GM21737 (cell line): ENCODE measurements around the gene ANTXR2.
"Not testable (repeated sequence)": the region's sequence is repeated elsewhere in the genome, so short reads cannot be mapped to it uniquely, and the experiment has no call there.

Source experiments
- ATAC-seq: cut with Tn5 transposase; IDR thresholded peaks from one replicate; pipeline ENCODE4 v1.9.1; 2021; ENCODE audit warnings: mild to moderate bottlenecking, moderate library complexity; ENCODE audit not compliant: unreplicated experiment

ANTXR2 gene

DNA sequence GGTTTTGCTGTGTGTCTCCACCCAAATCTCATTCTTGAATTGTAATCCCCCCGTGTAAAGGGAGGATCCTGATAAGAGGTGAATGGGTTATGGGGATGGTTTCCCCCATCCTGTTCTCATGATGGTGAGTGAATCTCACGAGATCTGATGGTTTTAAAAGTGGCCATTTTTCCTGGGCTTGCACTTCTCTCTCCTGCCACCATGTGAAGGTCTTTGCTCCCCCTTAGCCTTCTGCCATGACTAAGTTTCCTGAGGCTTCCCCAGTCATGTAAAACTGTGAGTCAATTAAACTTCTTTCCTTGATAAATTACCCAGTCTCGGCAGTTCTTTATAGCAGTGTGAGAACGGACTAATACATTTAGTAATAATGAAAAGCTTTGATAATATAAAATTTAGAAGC, 46.9 kb downstream of the ANTXR2 start:
- no peak for ATAC-seq

DNA sequence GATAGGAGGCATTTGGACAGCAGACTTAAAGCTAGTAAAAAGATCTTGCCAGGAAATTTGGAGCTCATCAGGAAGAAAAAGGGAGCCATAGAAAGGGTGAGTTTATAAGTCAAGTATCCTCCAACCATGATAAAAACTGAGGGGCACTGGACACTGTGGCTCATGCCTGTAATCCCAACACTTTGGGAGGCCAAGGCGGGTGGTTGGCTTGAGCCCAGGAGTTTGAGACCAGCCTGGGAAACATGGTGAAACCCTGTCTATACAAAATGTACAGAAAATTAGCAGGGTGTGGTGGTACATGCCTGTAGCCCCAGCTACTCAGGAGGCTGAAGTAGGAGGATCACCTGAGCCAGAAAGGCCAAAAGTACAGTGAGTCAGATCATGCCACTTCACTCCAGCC, 48.7 kb downstream of the ANTXR2 start:
- no peak for ATAC-seq

DNA sequence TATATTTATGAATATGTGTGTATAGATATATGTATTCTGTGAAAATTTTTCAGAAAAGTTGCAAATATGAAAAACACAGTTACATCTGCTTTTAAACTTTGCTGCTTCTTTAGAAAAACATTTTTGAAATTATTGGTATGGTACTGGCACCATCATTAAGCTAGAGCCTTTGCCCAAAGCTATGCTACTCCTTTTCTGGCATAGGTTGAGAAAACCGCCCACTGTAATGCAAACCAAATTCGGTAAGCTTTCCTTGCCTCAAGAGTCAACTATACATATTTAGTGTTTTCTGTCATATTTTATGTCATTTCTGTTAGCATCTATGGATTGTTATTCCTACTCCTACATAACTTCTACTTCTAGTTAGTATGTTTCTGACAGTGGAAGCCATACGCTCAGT, 50.7 kb downstream of the ANTXR2 start:
- ATAC-seq, result no peak

DNA sequence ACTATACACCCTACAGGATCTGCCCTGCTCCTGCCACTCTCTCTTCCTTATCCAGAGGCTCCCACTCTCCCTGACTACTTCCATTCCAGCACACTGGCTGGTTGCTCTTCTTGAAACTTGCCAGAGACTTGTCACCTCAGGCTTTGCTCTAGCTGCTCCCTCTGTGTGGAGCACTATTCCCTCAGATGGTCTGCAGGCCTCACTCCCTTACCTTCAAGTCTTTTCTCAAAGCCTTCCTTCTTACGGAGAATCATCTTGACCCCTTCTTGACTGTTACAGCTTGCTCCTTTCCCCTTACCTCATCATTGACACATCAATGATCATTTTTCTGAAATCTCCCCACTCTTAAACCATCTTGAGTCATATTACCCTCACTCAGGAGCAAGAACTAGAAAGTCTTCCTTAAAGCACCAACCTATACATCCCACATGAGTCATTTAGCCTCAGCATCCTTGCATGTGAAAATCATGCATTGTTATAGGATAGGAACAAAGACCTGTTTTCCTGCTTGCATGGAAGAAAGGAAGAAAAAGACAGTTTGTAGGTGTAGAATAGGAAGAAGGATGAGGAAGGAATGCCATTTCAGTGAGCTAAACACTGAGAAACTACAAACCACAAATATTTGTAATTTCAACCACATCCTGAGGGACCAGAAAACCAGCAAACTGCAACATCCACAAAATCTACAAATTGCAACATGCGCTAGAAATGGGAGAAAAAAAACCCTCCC, 55.7 kb downstream of the ANTXR2 start:
- ATAC-seq, result peak; percentile 68

DNA sequence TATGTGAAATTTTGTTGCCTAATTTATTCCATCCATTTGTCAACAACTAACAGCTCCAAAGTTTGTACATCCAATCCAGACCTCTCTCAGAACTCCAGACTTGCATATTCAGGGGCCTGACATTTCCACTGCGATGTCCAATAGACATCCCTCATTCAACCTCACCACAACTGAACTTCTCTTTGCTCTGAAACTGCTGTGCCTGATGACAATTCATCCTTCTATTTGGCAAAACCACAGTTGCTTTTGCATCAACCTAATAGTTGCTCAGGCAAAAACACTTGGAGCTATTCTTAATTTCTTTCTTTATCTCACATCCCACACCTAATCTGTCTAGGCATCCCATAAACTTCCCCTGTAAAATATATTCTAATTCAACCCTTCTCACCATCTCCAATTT, 56.5 kb downstream of the ANTXR2 start:
- ATAC-seq, result no peak

DNA sequence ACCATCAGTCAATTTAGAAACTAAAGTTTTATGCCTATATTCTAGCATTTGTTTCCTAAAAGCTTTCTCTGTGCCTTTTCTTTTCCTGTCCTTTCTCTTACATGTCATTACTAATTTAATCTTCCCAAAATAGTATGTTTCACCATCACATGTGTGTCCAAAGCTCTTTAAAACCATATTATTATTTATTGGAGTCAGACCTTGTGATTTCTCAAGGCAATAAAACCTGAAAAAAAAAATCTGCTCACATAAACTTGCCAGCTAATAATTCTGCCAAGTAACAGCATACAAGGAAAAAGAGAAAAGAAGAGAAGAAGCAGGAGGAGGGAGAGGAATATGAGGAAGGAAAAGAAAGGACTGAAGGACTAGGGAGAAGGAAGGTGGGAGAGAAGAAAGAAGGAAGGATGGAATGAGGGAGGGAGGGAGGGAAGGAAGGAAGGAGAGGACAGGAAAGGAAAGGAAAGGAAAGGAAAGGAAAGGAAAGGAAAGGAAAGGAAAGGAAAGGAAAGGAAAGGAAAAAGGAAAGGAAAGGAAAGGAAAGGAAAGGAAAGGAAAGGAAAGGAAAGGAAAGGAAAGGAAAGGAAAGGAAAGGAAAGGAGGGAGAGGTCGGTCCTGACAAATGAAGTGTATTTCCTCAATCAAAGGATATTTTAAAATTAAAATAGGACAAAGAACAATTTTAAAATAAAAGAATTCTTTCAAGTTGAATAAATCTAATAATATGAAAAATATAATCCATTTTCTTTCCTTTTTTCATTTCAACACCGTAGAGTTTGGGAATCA, 57.4 kb downstream of the ANTXR2 start:
- no peak for ATAC-seq

DNA sequence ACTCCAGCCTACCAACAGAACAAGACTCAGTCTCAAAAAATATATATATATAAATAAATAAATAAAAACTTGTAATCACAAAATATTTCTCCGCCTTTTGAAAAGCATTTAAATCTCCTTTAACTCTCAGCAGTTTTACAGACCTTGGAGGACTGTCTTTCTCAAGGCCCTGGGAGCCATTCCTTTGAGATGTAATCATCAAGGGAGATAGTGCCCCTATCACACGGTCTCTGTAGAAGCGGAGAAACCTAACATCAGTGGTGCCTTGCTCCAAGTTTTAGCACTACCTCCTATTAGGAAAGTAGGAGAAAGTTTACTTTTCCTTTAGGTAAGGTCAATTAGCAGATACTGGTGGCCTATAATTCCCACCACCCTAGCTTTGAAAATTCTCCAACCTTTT, 58.5 kb downstream of the ANTXR2 start:
- ATAC-seq, result no peak

DNA sequence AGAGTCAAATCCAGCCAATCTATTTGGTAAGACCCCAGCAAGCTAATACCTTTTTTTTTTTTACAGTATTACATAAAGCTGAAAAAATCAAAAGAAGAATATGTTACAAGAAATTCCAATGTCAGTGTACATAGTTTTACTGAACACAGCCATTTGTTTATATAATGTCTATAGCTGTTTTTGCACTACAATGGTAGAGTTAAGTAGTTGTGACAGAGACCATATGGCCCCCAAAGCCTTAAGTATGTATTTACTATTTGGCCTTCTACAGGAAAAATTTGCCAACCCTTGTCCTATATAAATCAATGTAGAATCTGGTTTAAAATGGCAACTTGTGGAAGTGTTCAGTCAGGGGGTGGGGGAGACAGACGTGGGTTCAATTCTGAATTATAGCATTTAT, 60.7 kb downstream of the ANTXR2 start:
- no peak for ATAC-seq

DNA sequence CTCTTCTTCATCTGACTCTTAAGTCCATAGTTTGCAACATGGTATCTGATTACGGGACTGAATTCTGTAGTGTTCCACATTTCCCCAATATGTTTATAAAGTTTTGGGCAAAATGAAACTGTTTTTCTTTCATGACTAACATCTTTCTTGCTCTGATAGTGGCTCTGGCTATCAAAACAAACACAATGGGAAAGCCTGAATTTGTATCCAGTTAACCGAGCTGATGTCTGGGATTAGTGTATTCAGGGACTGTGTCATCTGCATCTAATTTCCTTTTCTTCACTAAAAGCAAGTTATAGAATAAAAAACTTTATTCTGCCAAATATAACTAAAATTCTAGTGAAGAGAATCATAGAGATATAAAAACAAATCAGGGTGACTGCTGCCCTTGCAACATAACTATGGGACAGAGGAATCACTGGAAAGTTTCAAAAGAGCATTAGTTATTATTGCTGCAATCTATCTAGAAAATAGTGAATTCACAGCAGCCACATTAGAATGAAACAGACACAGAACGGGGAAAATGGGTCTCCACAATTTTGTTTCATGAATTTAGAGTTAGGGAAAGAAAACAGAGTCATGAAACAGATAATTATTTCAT, 61.3 kb downstream of the ANTXR2 start:
- ATAC-seq, result no peak

DNA sequence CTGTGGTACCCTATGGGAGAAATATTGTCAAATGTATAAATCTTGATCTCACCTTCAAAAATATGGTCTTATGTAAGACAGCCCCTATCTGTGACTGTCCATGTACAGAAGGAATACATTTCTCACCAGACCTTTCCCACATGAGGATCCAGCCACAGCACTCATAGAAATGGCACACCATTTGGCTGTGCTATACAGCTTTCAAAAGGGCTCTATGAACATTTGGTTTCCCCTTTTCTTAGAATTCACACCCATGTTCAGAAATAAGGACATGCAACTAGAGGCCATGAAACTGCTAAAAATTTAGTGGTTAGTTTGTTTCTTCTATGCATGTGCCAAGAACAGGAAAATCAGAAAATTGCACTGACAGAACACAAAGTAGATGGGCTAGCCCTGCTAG, 62.7 kb downstream of the ANTXR2 start:
- no peak for ATAC-seq

DNA sequence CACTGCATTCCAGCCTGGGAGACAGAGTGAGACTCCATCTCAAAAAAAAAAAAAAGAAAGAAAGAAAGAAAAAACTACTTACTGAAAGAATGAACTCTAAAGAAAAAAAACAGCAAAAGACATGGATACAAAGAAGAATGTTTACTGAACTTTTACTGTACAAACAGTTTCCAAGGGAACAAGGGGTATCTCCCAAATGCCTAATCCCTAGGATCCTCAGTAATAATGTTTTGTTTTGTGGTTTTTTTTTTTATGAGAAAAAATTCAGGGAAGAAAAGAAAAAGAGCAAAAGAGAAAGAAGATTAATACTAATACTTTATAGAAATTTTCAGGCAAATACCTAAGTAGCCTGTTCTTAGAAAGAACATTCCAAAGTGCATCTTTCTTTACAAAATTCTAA, 63.2 kb downstream of the ANTXR2 start:
- ATAC-seq, result no peak

DNA sequence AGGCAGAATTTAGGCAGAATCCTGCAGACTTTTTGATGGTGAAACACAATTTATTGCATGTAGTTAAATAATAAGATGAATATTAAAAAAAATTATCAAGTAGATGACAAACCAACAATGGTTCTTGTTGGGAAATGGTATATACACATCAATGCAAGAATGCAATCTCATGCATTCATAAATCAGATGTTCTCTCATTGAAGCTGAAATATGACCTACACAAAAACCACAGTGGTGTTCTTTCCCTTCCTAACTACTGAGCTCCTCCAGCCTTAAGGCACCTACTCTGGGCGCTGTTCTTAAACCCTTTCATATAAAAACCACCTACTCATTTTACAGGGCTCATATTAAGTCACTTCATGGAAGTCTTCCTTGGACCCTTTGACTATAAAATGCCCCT, 64.1 kb downstream of the ANTXR2 start:
- ATAC-seq, result no peak

DNA sequence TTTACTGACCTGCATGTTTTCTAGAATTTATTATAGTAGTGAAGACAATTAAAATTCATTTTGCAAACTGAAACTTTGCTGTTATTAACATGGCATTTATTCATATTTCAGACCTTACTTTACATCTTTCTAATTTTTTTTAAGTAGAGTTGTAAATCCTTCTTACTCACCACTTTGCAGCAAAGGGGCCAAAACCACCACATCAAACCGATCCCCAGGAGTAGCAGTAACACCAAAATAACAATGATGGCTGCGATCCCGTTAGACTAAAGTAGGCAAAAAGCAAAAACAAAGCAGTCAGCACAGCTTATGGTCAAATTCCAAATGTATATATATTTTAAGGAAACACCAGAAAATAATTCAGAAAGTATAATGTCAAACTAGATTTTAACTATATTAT, 64.7 kb downstream of the ANTXR2 start:
- ATAC-seq, result no peak

DNA sequence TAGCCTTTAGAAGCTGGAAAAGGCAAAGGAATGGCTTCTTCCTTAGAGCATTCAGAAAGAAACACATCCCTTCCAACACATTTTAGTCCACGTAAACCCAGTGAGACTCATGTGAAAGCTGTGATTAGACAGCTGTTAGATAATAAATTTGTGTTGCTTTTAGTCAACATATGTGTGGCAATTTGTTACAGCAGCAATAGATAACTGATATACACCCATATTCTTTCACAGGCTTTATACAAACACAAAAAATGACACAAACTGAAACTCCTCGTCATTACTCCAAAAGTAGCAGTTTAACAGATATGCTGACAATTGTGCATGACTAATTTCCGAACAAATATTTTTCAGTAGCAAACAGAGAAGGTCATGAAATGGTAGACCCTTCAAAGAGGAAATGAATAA, 65.3 kb downstream of the ANTXR2 start:
- ATAC-seq, result peak; percentile 62

DNA sequence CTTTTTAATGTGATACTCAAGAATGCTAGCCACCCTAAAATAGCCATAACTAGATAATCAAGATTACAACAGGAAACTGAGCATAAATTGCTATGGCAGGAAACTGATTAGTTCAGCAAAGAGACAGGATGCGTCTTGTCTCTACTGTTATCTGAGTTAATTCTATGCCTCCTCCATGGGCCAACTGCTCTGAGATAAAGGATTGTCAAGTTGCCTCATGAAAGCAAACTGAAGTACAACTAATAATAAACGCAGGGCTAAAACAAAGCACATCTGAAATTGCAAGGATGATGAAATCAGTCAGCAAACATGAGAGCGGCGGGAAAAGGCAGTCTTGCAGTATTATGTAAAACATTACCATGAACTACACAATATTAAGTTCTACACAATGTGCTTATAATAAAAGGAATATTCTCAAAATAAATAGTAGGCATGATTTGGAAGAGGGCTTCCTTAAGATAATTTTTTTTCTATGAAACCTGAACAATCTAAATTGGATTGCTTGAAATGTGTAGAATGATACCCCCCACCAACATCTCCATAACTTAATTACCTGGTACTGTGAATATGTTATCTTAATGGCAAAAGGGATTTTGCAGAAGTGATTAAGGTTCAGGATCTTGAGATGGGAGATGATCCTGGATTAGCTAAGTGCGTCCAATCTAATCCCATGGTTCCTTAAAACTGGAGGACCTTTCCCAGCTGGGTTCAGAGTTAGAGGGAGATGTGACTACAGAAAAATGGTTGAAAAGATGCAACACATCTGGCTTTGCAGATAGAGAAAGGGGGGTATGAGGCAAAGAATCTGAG, 65.9 kb downstream of the ANTXR2 start:
- no peak for ATAC-seq

DNA sequence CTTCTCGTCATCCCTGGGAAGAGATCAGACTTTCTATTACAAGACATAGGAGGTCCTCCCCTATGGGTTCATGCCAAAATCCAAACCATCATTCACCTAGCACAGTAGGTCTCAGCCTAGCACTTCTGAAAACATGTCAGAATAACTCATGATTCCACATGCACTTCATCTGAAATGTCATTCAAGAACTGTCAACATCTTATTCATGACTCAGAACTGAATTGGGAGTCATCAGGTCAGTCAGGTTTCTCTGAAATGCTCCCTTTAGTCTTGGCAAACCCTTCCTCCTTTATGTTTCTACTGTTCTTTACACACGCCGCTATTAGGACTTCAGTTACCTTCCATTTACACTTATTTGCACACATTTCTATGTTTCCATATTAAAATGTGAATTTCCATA, 67.2 kb downstream of the ANTXR2 start:
- ATAC-seq, result no peak

DNA sequence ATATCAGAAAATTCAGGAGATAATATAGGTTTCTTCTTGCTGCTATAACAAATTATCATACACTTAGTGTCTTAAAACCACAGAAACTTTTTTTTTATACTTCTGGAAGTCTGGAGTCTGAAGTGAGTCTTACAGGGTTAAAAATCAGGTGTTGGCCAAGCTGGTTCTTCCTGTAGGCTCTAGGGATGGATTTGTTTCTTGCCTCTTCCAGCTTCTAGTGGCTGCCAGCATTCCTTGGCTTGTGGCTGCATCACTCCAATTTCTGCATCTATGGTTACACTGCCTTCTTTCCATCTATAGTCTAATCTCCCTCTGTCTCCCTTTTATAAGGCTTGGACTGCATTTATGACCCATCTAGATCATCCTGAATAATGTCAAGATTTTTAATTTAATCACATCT, 68.7 kb downstream of the ANTXR2 start:
- no peak for ATAC-seq

DNA sequence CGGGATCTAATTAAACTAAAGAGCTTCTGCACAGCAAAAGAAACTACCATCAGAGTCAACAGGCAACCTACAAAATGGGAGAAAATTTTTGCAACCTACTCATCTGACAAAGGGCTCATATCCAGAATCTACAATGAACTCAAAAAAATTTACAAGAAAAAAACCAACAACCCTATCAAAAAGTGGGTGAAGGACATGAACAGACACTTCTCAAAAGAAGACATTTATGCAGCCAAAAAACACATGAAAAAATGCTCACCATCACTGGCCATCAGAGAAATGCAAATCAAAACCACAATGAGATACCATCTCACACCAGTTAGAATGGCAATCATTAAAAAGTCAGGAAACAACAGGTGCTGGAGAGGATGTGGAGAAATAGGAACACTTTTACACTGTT, 70.5 kb downstream of the ANTXR2 start:
- ATAC-seq, result not testable (repeated sequence)

DNA sequence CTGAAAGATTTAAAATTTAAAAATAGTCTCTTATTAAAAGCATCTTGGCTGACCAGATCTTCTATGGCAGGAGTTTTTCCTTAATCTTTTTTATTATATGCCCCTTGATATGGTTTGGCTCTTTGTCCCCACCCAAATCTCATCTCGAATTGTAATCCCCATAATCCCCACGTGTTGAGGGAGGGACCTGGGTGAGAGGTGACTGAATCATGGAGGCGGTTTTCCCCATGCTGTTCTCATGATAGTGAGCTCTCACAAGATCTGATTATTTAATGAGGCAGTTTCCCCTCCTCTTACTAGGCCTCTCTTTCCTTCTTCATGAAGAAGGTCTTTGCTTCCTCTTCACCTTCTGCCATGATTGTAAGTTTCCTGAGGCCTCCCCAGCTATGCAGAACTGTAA, 74.0 kb downstream of the ANTXR2 start:
- ATAC-seq, result not testable (repeated sequence)

DNA sequence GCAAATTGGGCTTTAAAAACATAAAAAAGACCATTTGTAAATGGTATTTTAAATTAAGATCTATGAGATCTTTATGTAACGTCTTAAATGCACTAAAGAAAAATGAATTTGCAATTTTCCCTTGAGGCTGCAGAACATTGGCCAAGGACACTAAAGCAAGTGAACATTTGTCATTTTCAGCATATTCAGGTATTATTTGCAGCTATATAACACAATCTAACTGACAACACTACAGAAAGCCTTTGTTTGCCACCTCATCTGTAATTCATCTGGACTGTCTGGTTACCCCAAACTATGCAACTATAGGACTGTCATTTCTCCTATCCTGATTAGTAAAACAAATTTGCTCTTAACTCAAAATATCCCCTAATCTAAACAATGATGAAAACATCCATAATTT, 74.8 kb downstream of the ANTXR2 start:
- ATAC-seq, result no peak

DNA sequence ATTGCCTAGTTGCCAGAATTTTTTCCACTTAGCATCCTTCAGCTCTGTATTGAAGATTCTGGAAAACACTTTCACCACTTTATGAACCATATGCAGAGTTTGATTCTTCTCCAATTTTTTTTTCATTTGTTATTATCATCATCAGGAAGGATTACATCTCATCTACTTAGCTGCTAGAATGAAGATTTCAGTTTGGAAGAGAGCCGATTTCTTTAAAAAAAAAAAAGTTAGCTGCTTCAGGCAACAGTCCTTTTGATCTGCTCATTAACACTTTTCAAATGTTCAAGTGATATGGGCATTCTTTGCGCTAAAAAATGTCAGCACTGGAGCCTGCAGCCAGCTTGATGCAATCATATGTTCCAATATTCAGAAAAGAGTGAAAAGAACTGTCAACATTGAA, 76.2 kb downstream of the ANTXR2 start:
- ATAC-seq, result no peak
